Measurements from ENCODE around the gene PDE4D. TPM values are rescaled to one million over a fixed set of nuclear protein-coding genes. Genes with fewer than 3 reads are reported as not detected.

The PDE4D gene
- total and polyA plus RNA-seq, 2 donors (not counting 3 experiments of a cell fraction or from before 2014, with no cell fraction given): 34.5 to 51.2 TPM

GRCh38 chr5:59178071-59178470, 715.5 kb downstream of the PDE4D start:
- Histone ChIP-seq H3K9ac (replicated peaks; ENCODE audit: extremely low read depth, insufficient read depth, low read length) (no peak overlapping the region), H3K4me1 (ENCODE audit: control insufficient read depth, extremely low read depth, insufficient read depth, low read length) (no peaks in the 10 kb centered on the region), H3K27ac (ENCODE audit: insufficient read depth, low read depth, low read length) (no peak overlapping the region), H3K4me3 (replicated peaks in 1 of 3; ENCODE audit: insufficient read depth in 1 of 3, low read depth in 1 of 3, low read length in 3 of 3) (no peak overlapping the region), H3K36me3 (ENCODE audit: control insufficient read depth in 2 of 2, extremely low read depth in 1 of 2, insufficient read depth in 2 of 2, low read length in 2 of 2) (peaks cover 0 to 3% of the 10 kb centered on the region in 2 experiments), H3K9me3 (replicated peaks; ENCODE audit: control insufficient read depth, insufficient read depth, low read length) (no peaks in the 10 kb centered on the region), H4K20me1 (replicated peaks; ENCODE audit: control insufficient read depth, extremely low read depth, insufficient read depth, low read length) (no peaks in the 10 kb centered on the region), H3K4me2 (ENCODE audit: insufficient read depth, low read length) (no peak overlapping the region), H2AFZ (ENCODE audit: low read depth, low read length) (no peak overlapping the region), H3K79me2 (ENCODE audit: control insufficient read depth, insufficient read depth, low read length) (no peaks in the 10 kb centered on the region), H3K9me1 (replicated peaks; ENCODE audit: control insufficient read depth, extremely low read depth, insufficient read depth, low read length) (no peaks in the 10 kb centered on the region), H3K27me3 (ENCODE audit: control insufficient read depth in 2 of 2, insufficient read depth in 2 of 2, low read length in 2 of 2) (no peaks in the 10 kb centered on the region)
- dilution Hi-C loops (cut with MboI; ENCODE audit: extremely low pct_ligation_motif_present, low sequenced_read_pairs) (no loop called here), intact Hi-C loops (cut with micrococcal nuclease) (no loop called here)
- POLR2A ChIA-PET: no interaction called here
- DNase-seq (ENCODE audit: low read depth, low spot score) (no peak), FAIRE-seq (no peak)
- CTCF ChIA-PET: interaction anchor here (0.6 to 3.7 kb wide), 4 partner anchors 10 to 287 kb away, joined by 3 to 17 read pairs (median 3); no protein-coding TSS in a partner anchor
- no peak for TF ChIP-seq JUN (IDR thresholded peaks at IDR 0.05; ENCODE audit: borderline replicate concordance, insufficient read depth, insufficient read length, low read depth)
- TF ChIP-seq CTCF (IDR thresholded peaks at IDR 0.05; ENCODE audit: extremely low read depth in 1 of 2, insufficient read depth in 1 of 2, low read depth in 1 of 2, low read length in 2 of 2): no peak
- TF ChIP-seq MYC (IDR thresholded peaks at IDR 0.05; ENCODE audit: low read depth, low read length): no peak
- TF ChIP-seq FOS (IDR thresholded peaks at IDR 0.05; ENCODE audit: borderline replicate concordance, insufficient read depth, low read length): no peak
- TF ChIP-seq, protein P1, sequence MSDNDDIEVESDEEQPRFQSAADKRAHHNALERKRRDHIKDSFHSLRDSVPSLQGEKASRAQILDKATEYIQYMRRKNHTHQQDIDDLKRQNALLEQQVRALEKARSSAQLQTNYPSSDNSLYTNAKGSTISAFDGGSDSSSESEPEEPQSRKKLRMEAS (IDR thresholded peaks at IDR 0.05; ENCODE audit: insufficient read depth, insufficient read length): no peak
- TF ChIP-seq EZH2 (IDR thresholded peaks at IDR 0.05; ENCODE audit: borderline replicate concordance, low read depth, low read length, severe bottlenecking): no peak
- TF ChIP-seq POLR2A (IDR thresholded peaks at IDR 0.05; ENCODE audit: low read depth, low read length): no peak
- BruUV-seq (replicated peaks): no TSS peak

All from endothelial cell of umbilical vein (primary cell).